HG03432 (cell line): ENCODE results near the gene PAQR4.
A peak's percentile ranks its signal among the peaks of the same experiment; 100 is the strongest.

Experiments
- ATAC-seq: cut with Tn5 transposase; IDR thresholded peaks from one replicate; pipeline ENCODE4 v1.9.1; 2021; ENCODE audit warnings: mild to moderate bottlenecking, moderate library complexity; ENCODE audit not compliant: unreplicated experiment

PAQR4 gene

DNA sequence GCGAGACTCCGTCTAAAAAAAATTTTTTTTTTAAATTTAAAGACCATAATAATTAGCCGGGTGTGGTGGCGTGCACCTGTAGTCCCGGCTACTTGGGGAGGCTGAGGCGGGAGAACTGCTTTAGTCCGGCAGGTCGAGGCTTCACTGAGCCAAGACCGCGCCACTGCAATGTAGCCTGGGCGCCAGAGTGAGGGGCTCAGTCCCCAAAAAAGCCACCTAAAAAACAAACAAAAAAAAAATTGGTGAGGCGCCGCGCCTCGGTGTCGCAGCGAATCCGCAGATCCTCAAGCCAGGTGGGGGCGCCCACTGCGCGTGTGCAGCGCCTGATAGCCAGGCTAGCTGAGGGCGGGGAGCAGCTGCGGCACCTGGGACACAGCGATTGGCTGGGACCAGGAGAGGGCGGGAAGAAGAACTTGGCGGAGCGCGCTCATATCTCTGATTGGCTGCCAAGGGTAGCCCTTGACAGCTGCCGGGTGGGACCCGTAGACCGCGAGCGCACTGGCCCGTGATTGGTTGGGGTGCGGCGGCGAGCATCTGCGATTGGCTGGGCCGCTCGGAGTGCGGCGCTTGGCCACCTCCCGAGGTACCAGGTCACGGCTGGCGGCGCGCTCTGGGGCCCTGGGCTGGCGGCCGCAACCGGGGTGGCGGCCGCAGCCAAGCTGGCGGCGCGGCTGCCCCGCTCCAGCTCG lies 34.6 kb downstream of the PAQR4 start:
- peak; percentile 91 for ATAC-seq

GRCh38 chr16:3004319-3004718 lies 35.2 kb downstream of the PAQR4 start:
- peak; percentile 20 for ATAC-seq

- ATAC-seq: no peak
Observed at GRCh38 chr16:3004781-3005284, 35.7 kb downstream of the PAQR4 start.

DNA sequence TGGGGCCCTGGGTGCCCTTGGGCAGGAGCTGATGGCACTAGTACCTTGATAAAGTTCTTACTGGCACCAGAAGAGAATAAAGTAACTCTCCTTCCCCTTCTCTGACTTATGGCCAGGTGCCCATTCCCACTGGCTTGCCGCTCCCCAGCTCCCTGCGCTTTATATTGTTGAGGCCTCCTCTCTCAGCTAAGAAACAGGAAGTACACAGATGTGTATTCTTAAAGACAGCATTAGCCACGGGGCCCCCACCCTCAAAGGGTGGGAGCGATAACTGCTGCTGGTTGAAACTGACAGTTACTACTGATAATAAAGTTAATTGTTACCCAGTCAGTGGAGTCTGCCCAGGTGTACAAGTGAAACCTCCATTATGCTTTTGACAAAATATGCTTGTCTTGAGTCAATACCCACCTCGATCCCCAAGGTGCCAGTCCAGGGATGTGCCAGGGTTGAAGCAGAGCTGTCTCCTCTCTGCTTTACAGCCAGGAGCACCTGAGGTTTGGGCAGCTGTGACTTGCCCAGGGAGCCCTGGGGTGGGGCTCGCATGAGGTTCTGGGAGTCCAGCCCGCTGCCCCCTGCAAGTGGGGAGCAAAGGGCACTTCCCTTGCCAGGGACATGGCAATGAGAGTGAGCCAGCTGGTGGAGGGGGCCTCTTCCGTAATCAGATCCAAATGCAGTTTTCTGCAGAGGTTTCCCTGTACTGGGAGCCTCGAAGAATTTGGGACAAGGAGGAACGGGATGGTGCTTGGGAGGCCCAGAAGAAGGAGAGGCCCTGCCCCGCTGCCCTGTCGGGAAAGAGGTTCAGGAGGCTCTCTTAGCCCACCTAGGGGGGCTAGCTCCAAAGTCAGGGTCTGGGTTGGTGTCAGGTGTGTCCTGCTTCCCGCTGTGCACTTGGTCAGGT lies 38.2 kb downstream of the PAQR4 start:
- ATAC-seq: no peak

GRCh38 chr16:3007957-3008689 lies 39.0 kb downstream of the PAQR4 start:
- ATAC-seq: no peak

- no peak for ATAC-seq
Observed at GRCh38 chr16:3008690-3009037, 39.5 kb downstream of the PAQR4 start.

DNA sequence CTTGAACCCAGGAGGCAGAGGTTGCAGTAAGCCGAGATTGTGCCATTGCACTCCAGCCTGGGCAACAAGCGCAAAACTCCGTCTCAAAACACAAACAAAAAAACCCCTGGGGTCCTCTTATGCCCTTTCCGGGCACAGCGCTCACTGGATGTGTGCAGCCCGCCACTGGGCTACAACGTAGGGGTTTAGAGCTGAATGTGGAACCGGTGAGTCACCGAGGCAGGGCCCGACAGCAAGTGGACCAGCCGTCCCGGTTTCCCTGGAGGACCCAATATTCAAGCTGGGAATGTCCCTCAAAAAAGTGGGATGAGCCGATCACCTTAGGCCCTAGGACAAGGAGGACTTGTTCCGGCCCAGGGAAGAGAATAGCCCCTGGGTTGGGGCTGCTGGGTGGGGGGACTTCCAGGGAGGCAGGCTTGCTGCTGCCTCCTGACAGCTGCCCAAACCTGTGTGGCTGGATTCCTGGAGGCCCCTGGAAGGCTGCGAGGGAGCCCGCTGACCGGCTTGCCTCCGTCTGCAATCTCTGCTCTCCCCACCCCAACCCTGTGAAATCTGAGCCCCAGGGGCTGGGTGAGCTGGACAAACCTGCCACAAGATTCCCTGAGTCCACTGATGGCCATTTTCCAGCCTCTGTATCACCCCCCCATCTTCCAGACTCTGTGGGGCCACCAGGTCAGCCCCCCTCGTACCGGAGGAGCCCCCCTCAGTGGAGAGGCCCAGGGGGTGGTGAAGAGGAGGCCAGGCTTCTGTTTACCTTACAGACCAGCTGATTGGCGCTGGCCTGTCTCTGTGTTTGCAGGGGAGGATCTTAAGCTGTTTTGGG lies 40.6 kb downstream of the PAQR4 start:
- no peak for ATAC-seq

DNA sequence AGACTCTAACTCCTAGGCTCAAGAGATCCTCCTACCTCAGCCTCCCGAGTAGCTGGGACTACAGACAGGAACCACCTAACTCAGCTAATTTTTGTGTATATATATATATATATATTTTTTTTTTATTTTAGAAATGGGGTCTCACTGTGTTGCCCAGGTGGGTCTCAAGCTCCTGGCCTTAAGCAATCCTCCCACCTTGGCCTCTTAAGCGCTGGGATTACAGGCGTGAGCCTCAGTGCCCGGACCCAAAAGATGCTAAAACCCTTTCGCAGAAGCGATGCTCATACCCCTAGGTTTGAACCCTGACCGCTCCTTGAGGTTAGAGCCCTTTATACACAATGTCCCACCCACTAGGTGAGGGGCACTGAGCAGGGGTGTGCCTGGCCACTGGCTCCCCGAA lies 41.4 kb downstream of the PAQR4 start:
- ATAC-seq: no peak

GRCh38 chr16:3012246-3012645 lies 43.1 kb downstream of the PAQR4 start:
- ATAC-seq: no peak

GRCh38 chr16:3012828-3013420 lies 43.8 kb downstream of the PAQR4 start, which contains the start of gene CLDN9:
TSS of gene CLDN9 (plus strand) at chr16:3012923. CDS start at chr16:3013363, 440 bp downstream.
- ATAC-seq: no peak

GRCh38 chr16:3013491-3013951 lies 44.4 kb downstream of the PAQR4 start:
- no peak for ATAC-seq

DNA sequence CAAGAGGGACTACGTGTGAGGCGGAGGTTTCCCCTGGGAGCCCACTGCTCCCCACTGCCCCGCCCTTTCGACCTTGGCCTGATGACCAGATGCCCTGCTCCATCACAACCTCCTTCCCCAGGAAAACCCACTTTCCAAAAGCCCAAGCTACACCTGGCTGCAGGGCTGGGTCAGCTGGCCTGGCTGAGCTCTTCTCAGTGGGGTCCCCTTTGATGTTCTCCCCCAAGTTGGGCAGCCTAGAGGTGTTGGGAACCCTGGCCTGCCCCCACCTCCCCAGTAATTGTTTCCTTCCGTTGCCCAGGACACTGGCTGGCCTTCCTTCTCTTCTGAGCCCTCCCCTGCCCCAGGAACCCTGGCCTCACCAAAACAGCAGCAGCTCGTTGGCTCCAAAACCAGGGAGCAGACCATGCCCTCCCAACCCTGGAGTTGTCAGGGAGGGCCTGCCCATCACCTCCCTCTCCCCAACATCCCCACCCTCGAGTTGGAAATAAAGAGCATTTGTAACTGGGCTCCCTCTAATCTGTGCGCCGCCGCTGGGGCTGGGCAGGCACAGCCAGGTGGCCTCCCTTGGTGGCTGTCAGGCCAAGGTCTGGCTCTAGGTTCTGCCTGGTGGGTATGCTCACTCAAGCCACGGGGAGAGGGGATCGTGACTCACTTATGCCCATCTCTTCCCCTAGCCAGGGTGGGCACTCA lies 45.0 kb downstream of the PAQR4 start:
- ATAC-seq: no peak

GRCh38 chr16:3014971-3015370 lies 45.8 kb downstream of the PAQR4 start:
- ATAC-seq: no peak

GRCh38 chr16:3015865-3016521 lies 46.8 kb downstream of the PAQR4 start:
- ATAC-seq: no peak

DNA sequence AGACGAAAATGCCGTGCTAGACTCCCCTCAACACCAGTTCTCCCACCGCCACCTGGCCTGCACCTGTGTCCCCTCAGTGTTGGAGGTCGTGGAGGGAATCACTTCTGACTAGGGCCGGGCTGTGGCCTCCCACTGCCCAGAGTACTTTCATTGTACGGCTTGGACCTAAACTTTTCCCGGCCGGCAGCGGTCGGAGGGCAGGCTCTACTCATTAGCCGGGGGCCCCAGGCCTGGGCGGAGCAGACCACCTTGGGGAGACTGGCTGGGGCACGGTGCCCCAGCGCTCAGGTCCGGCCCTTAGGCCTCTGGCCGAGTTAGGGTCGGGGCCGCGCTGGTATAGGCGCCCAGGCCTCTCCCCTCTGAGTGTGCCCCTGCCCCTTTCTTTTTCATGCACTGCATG lies 48.2 kb downstream of the PAQR4 start:
- ATAC-seq: no peak

- no peak for ATAC-seq
Observed at GRCh38 chr16:3017794-3018506, 48.8 kb downstream of the PAQR4 start, which contains the start of gene CLDN6. TSS of gene CLDN6 (minus strand) at chr16:3018183. CDS start at chr16:3016021, 2,162 bp downstream.

- no peak for ATAC-seq
Observed at GRCh38 chr16:3019594-3020246, 50.6 kb downstream of the PAQR4 start.

DNA sequence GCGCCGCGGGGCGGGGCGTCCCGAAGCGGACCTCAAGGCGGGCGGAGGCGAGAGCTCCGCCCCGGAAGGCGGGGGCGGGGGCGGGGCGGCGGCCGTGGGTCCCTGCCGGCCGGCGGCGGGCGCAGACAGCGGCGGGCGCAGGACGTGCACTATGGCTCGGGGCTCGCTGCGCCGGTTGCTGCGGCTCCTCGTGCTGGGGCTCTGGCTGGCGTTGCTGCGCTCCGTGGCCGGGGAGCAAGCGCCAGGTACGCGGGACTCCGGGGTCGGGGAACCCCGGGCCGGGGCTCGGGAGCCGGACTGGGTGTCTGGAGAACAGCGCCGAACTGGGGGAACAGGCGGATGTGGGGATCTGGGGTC lies 51.1 kb downstream of the PAQR4 start, which contains the start of gene TNFRSF12A:
Gene TNFRSF12A, plus strand, starts transcription at position 122 of the 357 bp plus-strand sequence. Its CDS starts 30 bp downstream, at position 152.
- ATAC-seq: no peak
